Embryonic facial prominence (tissue), 1 donor: ENCODE measurements around the gene RGS10.
"Not testable (repeated sequence)": the region's sequence is repeated elsewhere in the genome, so short reads cannot be mapped to it uniquely, and the experiment has no call there.

Experiments used
- DNase-seq: peaks from one replicate; pipeline ENCODE4 v3.0.0-alpha.2; 2016; ENCODE audit errors: extremely low spot score

The RGS10 gene, protein sequence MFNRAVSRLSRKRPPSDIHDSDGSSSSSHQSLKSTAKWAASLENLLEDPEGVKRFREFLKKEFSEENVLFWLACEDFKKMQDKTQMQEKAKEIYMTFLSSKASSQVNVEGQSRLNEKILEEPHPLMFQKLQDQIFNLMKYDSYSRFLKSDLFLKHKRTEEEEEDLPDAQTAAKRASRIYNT

DNA sequence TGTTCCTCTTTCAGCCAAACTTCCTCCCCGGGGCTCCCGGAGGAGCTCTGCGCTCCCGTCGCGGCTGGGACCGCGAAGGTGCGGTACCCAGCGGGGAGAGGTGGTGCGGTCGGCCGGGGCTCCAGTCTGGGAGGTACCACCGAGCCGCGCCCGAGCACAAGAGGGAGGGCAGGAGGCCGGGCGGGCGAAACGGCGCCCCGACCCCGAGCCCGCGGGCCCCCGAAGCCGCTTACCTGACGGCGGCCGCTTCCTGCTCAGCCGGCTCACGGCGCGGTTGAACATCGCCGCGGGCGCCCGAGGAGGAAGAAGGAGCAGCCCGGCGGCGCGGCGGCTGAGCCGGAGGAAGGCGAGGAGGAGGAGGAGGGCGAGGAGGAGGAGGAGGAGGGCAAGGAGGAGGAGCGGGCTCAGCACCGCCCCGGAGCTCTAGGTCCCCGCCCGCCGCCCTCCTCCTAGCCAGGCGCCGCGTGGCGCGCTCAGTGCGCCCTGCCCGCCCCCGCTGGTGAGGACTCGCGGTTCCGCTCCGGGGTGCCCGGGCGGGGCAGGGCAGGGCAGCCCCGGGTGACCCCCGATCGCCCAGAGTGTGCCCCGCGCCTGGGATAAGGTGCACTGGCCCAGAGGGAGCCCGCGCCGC, at the start of gene RGS10:
RGS10 (minus strand) TSS at position 363 of the 631 bp plus-strand sequence; CDS start at position 282, 81 bp downstream.
- no peak for DNase-seq

DNA sequence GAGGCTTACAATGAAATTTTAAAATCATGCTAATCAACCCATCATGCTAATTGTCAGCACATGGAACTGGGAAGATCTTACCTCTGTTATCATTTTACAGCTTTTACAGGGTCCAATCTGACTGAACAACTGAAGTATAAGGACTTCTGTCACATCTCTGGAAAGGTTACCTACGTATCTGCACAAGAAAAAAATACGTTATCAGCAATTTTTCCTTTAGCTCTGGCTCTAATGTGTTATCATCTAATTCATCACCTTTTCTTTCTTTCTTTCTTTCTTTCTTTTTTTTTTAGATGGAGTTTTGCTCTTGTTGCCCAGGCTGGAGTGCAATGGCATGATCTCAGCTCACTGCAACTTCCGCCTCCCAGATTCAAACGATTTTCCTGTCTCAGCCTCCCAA, 45.6 kb upstream of the RGS10 start:
- DNase-seq = no peak

DNA sequence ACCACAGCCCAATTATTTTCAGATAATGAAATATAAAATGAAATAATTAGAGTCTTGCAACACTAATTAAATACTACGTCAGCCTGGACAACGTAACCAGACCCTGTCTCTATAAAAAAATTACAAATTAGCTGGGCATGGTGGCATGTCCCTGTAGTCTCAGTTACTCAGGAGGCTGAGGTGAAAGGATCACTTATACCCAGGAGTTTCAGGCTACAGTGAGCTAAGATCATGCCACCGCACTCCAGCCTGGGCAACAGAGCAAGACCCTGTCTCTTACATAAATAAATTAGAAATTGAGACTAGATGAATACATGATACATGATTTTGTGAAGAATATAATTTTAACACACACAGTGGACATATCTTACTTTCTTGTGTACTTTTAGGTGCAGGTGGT, 35.8 kb upstream of the RGS10 start:
- DNase-seq = no peak

DNA sequence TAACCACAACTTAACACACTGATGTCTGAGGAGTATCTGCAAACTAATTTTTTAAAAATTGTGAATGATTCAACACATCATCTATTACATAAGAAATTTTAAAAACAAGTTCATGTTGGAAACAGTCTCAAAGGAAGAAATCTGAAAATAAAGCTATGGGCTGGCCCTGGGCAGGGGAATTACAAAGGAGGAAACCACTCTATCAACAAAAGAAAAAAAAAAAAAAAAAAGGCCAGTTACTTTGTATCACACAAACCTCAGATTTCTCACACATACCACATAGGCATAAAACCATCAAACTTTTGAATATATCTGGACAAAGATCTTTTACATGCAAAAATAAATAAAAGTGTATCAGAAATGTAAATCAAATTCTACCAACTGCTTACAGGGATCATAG, 33.5 kb upstream of the RGS10 start:
- no peak for DNase-seq

DNA sequence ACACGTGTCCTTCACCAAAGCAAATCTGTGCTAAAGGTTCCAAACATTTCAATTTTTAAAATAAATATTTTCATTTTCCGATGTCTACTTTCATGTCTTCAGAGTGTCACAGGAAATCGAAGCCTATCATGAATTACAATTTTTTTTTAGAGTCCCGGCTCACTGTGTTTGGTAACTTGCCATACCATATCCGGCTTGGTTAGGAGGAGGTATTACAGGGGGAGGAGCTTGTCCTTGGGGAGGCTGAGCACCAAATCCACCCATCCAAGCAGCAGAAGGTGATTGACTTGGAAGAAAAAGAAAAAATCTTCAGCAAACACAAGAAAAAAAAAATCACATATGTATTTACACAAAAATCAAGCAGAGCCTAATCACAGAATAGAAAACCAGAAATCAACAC, 33.0 kb upstream of the RGS10 start:
- no peak for DNase-seq

DNA sequence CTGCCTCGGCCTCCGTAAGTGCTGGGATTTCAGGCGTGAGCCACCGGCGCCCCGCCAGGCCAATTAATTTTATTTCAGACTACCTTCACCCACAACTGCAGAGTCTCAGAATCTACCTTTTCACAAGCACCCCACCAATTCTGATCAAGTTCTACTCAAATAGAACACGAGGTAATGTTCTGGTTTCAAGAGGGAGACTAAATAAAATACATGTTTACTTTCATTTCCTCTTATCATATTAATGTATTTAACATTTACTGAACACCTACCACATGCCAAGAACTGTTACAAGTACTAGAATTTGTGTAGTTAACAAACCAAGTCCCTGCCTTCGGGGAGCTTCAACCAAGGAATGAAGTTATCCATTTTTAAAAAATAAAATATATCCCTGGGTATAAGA, 25.5 kb upstream of the RGS10 start:
- no peak for DNase-seq

DNA sequence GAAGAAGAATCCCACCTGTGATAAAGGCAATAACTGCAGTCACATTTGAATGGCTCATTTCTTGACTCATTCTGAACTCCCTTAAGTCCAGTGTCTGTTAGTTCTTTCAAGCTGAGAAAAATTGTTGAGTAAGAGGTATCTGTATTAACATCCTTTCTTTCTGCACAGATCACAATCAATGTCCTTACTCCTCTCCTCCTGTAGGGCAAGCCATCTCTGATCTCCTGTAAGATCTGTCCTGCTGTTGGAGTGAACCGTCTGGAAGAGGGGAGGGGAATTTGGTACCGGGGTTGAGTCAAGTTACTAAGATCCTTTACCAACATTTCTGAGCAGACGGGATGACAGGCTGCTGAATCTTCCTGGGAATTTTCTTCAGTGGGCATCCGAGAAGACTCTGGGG, 19.6 kb upstream of the RGS10 start:
- no peak for DNase-seq

DNA sequence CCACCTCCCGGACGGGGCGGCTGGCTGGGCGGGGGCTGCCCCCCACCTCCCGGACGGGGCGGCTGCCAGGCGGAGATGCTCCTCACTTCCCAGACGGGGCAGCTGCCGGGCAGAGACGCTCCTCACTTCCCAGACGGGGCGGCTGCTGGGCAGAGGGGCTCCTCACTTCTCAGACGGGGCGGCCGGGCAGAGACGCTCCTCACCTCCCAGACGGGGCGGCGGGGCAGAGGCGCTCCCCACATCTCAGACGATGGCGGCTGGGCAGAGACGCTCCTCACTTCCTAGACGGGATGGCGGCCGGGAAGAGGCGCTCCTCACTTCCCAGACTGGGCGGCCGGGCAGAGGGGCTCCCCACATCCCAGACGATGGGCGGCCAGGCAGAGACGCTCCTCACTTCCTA, 17.0 kb upstream of the RGS10 start:
- DNase-seq = not testable (repeated sequence)

DNA sequence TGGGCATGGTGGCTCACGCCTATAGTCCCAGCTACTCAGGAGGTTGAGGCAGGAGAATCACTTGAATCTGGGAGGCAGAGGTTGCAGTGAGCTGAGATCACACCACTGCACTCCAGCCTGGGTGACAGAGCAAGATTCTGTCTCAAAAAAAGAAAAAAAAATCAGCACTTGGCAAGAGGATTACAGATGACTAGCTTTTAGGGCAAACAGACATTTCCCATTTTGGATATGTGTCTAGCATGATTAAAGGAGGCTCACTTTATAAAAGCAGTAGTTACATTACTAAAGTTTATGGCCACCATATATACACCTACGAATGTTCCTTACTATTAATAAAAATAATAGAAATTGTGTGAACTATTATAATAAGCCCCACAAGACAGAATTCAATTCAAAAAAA, 13.6 kb upstream of the RGS10 start:
- not testable (repeated sequence) for DNase-seq

DNA sequence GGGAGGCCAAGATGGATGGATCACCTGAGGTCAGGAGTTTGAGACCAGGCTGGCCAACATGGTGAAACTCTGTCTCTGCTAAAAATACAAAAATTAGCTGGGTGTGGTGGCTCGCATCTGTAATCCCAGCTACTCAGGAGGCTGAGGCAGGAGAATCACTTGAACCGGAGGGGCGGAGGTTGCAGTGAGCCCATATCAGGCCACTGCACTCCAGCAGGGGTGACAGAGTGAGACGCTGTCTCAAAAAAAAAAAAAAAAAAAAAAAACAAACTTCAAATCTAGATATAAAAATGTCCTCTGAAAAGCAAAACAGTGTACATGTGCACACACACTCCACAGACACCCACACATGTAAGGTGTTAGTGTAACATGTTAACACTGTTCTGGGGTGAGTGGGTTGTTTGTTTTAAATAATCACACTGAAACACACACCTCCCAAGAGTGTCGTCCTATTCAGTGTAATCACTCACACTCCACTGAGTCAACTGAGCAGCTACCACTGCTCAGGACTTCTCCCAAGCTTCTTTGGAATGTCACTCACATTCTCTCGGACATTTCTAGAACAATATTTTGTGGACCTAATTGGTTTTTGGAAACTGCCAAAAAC, 12.8 kb upstream of the RGS10 start:
- DNase-seq = no peak

DNA sequence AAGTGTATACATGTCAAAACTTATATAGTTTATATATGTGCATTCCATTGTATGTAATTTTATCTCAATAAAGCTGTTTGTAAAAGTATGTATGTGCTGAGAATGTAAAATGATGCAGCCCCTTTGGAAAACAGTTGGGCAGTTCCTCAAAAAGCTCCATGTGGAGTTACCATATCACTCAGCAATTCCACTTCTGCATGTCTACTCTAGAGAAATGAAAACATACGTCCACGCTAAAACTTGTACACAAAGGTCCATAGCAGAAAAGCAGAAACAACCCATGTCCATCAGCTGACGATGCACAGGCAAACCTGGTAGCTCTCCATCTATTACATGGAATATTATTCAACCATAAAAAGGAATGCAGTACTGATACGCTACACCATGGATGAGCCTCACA, 8.3 kb upstream of the RGS10 start:
- DNase-seq = no peak

DNA sequence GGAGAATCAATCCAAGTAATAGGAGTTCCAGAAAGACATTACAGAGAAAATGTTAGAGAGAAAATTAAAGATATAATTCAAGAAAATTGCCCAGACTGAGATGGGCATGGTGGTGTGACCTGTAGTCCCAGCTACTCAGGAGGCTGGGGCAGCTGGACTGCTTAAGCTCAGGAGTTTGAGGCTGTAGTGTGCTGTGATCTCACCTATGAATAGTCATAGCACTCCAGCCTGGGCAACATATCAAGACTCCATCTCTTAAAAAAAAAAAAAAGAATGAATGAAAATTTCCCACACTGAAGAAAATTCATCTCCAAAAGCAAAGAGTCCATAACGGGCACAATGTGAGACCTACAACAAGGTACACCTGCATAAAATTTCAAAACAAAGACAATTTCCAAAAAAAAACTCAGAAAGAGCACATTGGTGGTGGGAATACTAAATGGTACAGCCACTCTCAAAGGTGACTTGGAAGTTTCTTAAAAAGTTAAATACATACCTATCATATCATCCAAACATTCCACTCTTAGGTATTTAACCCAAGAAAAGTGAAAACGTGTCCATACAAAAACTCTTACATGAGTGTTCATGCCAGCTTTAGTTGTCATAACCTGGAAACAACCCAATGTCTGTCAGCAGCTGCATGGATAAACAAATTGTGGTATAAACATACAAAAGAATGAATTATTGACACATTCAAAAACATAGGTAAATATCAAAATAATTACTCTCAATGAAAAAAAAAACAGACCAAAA, 6.9 kb upstream of the RGS10 start:
- no peak for DNase-seq

DNA sequence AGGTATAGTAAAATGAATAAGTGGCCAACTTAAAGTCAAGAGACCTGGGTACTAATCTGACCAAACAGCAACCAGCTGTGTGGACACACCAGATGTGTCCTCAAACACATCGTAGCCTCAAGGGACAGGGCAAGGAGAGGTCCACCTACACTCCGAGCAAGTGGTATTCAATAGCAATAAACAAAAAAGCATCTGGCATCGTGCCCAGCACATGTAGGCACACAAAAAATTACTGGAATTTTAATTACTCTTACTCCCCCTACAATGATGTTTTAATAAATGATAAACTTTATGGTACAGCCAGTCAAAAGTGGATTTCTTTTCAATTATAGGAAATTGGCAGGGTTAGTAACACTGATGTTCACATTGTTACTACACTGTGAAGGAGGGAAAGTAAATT, 3.5 kb upstream of the RGS10 start:
- DNase-seq = no peak

DNA sequence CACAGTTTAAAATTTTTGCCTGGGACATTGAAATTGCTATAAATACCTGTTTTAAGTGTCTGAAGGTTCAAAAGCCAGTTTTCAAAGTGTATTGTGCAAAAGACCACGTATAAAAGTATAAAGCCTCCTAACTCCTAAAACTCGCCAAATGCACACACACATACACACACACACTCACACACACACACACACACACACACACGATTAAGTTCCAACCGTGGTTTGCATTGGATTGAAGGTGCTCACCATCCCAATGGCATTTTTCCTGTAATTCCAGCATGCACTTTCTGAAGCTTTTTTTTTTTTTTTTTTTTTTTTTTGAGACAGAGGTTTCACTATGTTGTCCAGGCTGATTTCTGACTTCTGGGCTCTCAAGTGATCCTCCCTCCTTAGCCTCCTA, 2.8 kb upstream of the RGS10 start:
- DNase-seq = no peak

DNA sequence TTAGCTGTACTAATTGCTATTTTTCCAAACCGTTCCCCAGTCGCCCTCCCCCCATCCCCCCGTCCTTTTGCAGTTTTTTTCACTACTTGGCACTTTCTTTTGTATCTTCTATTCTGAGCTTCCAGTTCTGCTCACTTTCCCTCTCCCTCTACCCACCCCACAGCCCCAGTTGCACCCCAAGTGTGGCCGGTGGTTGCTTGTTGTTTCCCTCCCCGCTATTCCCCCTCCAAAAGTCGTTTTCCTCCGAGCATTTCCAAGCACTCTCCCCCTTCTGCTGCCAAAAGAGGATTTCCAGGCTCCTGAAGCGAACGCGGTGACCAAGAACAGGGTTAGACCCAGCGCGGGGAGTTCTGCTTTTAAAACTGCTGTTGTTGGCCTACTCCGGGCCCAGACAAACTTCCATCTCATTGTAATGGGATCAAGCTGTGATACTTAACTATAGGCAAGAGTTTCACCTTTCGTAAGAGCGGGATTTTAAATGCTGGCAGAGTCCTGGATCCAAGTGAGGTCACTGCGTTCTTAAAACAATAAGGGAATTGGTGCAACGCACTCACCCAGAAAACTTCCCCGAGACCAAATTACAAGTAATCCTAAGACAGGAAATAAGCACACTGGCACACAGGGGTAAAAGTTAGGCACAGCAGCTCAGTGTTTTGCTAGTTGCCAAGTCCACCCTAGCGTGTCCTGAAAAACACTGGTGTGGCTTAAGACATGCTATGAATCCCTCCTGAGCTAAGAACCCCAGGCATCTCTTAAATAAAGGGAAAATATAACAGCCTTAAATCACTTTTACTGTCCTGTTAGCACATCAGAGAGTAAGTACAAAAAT, 1.5 kb upstream of the RGS10 start:
- no peak for DNase-seq

DNA sequence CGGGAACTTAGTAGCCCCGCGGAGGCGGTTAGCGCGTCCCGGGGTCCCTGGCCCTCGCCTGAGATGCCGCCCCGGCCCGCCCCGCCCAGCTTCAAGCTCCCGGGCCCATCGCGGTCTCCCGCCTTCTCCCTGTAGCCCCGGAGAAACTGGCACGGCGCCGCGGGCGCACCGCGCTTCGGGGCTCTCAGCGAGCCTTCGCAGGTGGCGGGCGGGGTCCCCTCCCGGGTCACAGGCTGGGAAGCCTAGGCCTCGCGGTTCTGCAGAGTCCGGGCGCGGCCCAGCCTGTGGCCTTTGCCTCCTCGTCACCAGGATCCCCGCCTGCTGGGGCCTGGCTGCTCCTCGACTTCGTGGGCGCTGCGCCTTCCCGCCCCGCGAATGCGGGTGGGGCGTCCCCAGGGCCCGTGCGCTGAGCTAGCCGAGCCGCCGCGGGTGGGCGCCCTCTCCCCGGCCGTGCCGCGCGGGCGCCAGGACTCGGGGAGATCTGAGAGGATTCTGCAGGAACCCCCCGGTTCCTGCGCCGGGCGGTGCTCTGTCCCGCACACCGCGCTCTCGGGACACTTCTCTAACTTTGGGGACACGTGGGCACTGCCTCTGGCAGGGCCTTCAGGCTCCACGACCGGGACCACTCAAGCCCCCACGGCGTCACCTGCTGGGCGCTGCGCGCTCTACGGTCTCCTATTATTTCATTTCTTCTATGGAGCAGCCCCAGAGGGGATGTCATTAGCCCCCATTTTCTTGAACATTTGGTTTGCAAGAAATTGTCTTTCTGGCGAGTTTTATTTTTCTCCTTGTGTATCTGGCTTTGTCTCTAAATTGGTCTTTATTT, 682 bp upstream of the RGS10 start:
- no peak for DNase-seq

DNA sequence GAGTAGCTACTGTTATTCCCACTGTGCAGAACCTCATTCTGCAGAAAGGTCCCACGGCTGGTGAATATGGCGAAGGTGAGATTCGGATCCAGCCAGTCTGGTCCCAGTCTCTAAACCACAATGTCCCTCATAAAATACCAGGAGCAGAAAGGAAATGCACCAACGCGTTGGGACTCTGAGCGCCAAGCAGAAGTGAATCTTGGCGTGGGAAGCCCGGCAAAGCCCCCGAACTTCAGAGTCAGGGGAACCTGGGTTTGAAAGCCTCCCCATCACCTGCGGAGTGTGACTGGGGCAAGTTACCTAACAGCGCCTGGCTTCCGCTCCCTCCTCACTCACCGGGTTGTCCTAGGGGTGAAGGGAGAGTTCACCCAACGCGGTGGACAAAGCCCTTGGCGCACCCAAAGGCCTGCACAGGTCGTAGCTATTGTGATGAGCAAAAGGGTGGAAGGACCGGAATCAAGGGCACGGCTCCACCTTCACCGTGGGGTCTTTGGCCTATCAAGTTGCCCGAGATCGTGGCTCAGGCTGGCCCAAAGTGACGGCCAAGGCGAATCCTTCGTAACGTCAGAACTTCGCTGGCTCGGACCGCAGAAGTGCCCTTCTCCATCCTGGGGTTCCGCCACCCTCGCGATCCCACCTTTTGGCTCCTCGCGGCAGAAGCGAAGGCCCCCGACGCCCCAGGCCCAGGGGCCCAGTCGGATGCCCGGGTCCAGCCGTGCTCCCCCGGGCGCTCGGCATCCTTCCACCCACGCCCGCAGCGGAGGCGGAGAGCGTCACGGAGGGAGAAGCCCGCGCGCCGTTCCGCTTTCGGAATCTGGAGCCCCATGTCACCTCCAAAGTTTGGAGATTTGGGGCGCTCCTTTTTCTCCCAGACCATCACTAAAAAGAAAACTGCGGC, 811 bp downstream of the RGS10 start:
- no peak for DNase-seq

DNA sequence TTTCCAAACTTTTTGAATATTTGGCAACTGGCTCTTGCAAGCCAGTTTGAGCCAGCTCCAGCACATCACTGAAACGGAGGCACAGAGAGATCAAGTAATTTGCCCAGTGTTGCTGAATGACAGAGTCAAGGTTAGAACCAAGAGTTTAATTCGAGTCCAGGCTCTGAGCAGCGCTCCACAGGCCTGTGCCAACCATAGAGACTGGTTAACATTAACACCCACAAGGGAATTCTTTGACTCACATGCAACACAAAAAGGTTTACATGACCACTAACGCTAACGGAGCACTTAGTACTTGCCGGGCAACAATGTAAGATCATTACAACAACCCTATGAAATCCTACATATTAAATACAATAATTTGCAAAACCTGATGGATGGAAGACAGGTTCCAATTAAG, 1.5 kb downstream of the RGS10 start:
- no peak for DNase-seq

DNA sequence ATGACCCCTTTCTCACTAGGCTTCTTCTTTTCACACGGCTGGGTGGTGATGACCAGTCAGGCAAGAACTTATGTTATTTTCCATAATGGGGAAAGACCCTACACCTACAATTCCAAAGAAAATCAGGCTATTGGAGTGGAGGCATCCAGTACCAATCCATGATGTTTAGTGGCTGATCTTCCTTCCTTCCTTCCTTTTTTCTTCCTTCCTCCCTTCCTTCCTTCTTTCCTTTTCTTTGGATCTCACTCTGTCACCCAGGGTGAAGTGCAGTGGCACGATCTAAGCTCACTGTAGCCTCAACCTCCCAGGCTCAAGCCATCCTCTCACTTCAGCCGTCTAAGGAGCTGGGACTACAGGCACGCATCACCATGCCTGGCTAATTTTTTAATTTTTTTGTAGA, 2.5 kb downstream of the RGS10 start:
- no peak for DNase-seq

DNA sequence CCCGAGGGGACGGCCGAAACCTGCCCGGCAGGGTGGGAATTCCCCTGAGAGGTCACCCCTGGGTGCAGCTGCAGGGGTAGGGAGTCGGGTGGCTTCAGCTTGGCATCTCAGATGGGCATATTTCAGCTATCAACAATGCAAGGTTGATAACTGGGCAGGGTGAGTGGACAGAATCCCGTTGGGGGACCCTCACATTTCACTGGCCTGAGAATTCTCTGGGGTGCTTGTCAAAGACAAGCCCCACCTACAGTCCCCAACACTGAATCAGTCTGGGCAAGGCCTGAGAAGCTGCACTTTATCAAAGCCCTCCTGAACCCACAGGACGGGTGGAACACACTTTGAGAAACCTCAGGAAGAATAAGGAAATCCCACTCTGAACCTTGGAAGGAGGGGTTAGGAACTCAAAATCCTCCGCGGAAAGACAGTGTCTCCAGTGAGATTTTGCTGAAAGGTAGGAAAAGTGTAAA, 3.1 kb downstream of the RGS10 start:
- DNase-seq = no peak
